GM23248 (cell line): ENCODE measurements around the gene SP2. TPM values are rescaled to one million over a fixed set of nuclear protein-coding genes. Genes with fewer than 3 reads are reported as not detected.

Experiments used
- DNase-seq: peaks from one replicate; pipeline ENCODE4 v3.0.0-alpha.2; 2015
- H2AFZ ChIP-seq: fragments of 200-600 bp; sonication (generic); 2 replicates; pipeline ENCODE4 v1.6.1; 2016; ENCODE audit warnings: antibody characterized with exemption
- H3F3A ChIP-seq: fragments of 200-600 bp; sonication (generic); 2 replicates; pipeline ENCODE4 v1.6.1; 2016; ENCODE audit warnings: mild to moderate bottlenecking, antibody characterized with exemption, mixed run types; ENCODE audit not compliant: insufficient read depth
- H3K27ac ChIP-seq: fragments of 200-600 bp; sonication (generic); 2 replicates; pipeline ENCODE4 v1.5.1; 2016; ENCODE audit warnings: mild to moderate bottlenecking
- H3K27me3 ChIP-seq: fragments of 200-600 bp; sonication (generic); replicated peaks from 2 replicates; pipeline ENCODE4 v1.6.1; 2016; ENCODE audit warnings: mild to moderate bottlenecking; ENCODE audit not compliant: insufficient read depth
- H3K36me3 ChIP-seq: fragments of 200-600 bp; sonication (generic); 2 replicates; pipeline ENCODE4 v1.6.1; 2016; ENCODE audit warnings: low read depth, mild to moderate bottlenecking
- H3K4me1 ChIP-seq: fragments of 200-600 bp; sonication (generic); 2 replicates; pipeline ENCODE4 v1.6.1; 2016; ENCODE audit warnings: mild to moderate bottlenecking; ENCODE audit not compliant: insufficient read depth
- H3K4me2 ChIP-seq: fragments of 200-600 bp; sonication (generic); one replicate; pipeline ENCODE4 v1.6.1; 2016; ENCODE audit warnings: mild to moderate bottlenecking; ENCODE audit not compliant: unreplicated experiment
- H3K4me3 ChIP-seq: fragments of 200-600 bp; sonication (generic); 2 replicates; pipeline ENCODE4 v1.5.1; 2016; ENCODE audit warnings: mild to moderate bottlenecking
- H3K79me2 ChIP-seq: fragments of 200-600 bp; sonication (generic); 2 replicates; pipeline ENCODE4 v1.6.1; 2016; ENCODE audit warnings: mild to moderate bottlenecking; ENCODE audit not compliant: insufficient read depth
- H3K9ac ChIP-seq: fragments of 200-600 bp; sonication (generic); 2 replicates; pipeline ENCODE4 v1.6.1; 2016; ENCODE audit warnings: mild to moderate bottlenecking
- H3K9me2 ChIP-seq: fragments of 200-600 bp; sonication (generic); 2 replicates; pipeline ENCODE4 v1.6.1; 2016; ENCODE audit warnings: mixed run types, mild to moderate bottlenecking, moderate library complexity; ENCODE audit not compliant: insufficient read depth
- H3K9me3 ChIP-seq: fragments of 200-600 bp; sonication (generic); one replicate; pipeline ENCODE4 v1.6.1; 2017; ENCODE audit warnings: low read depth
- H4K20me1 ChIP-seq: fragments of 200-600 bp; sonication (generic); 2 replicates; pipeline ENCODE4 v1.6.0; 2016; ENCODE audit not compliant: insufficient read depth
- EZH2 ChIP-seq: fragments of 200-600 bp; sonication (generic); IDR thresholded peaks from 2 replicates; pipeline ENCODE4 v1.6.1; 2018; ENCODE audit warnings: antibody characterized with exemption, mild to moderate bottlenecking; ENCODE audit not compliant: insufficient read depth, poor library complexity, severe bottlenecking
- EZH2phosphoT487 ChIP-seq: fragments of 200-600 bp; sonication (generic); IDR thresholded peaks from 2 replicates; pipeline ENCODE4 v1.6.1; 2018; ENCODE audit warnings: antibody characterized with exemption, moderate library complexity, mild to moderate bottlenecking, low read depth; ENCODE audit not compliant: insufficient read depth
- WGBS, 2 experiments: methylation state at CpG; one replicate each; pipeline ENCODE4 v1.1.6; 2015 to 2017; ENCODE audit warnings: low lambda C conversion rate in 2 of 2, low coverage in 1 of 2; ENCODE audit errors: missing lambda C conversion rate in 2 of 2; 5-methylcytosine and 5-hydroxymethylcytosine counted together
- in situ Hi-C: fragments of 300-500 bp; cut with MboI; formaldehyde crosslinking; loops from 2 replicates; pipeline ENCODE4 v1.15.0; 2020
- polyA plus RNA-seq: library from polyadenylated mRNA; unstranded; fragments of >200 nt; fragmentation: Nextera tagmentation; extraction: Ambion mirVana; gene quantifications from 2 replicates; pipeline ENCODE4 v1.2.1, GENCODE V29; 2016
- total RNA-seq: library from RNA; depleted of rRNA; stranded (reverse); fragments of >200 nt; shearing (Covaris generic); gene quantifications from 2 replicates; pipeline ENCODE4 v1.2.3, GENCODE V29; 2014; rRNA removed

SP2 gene
- total RNA-seq (2.5 and 3.2 TPM in 2 replicates), polyA plus RNA-seq (13.6 and 14.2 TPM in 2 replicates)

DNA sequence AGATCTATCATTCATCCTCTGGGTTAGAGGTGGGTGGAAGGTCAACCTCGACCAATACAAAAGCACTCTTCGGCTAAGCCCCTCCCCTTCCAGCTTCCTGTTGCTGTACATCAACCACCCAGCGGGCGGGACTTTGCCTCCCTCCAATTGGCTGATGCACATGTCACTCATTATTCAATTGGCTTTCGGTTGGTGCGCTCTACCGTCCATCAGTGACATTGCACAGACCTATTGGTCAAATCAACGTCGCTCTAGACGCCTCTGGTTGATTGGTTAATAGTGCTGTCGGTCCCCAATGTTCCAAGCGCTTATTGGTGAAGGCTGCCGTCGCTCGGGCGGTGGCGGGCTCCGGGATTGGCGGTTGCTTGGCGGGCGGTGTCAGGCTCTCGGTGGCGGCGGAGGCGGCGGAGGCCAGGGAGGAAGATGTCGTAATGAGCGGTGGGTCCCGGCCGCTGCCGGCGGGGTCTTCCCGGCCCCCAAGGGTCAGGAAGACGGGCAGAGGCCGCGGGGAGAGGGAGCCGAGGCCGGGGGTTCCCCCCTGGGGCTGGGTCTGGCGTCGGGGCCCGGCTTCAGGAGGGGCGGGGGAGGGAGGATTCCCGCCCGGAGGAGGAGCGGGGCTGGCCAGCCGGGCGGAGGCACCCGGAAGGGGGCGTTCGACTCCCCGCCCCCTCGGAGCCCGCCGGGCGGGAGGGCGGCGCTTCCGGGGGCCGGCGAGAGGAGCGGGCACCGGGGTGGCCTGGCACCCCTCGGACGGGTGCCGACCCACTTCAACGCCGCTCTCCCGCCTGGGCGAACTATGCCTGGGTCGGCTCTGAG lies at the start of gene SP2:
SP2 (plus strand) TSS at position 381 of the 816 bp plus-strand sequence; CDS start at position 432, 51 bp downstream.
- in situ Hi-C loops: no loop called here
- TF ChIP-seq EZH2: no peak
- no peak for TF ChIP-seq EZH2phosphoT487
- Histone ChIP-seq H3K9me3 (no peaks in the 10 kb centered on the region), H3K4me2 (peak within 1 kb of the TSS; percentile 99), H4K20me1 (no peaks in the 10 kb centered on the region), H3K79me2 (peaks cover 58% of the 10 kb centered on the region), H3K4me1 (peaks cover 17% of the 10 kb centered on the region), H3K27ac (peak within 1 kb of the TSS; percentile 80), H3K9ac (peak within 1 kb of the TSS; percentile 88), H3F3A (peaks cover 9% of the 10 kb centered on the region; the same call in 1 of the 2 replicates), H3K9me2 (no peaks in the 10 kb centered on the region), H2AFZ (peak within 1 kb of the TSS; percentile 93), H3K36me3 (no peaks in the 10 kb centered on the region), H3K27me3 (no peaks in the 10 kb centered on the region), H3K4me3 (peak within 1 kb of the TSS; percentile 94)
- 1% methylated on average over 38 to 39 of the region's 70 CpGs for WGBS, 2 experiments
- DNase-seq: peak; percentile 99

GRCh38 chr17:47846716-47847340 lies 49.2 kb upstream of the SP2 start:
- Histone ChIP-seq H2AFZ (no peak overlapping the region), H3K27me3 (peaks cover 14% of the 10 kb centered on the region; the same call in 1 of the 2 replicates), H3K4me3 (no peak overlapping the region), H3K27ac (no peak overlapping the region), H3K4me2 (no peak overlapping the region), H3K4me1 (no peaks in the 10 kb centered on the region), H3K9ac (no peak overlapping the region), H3K36me3 (no peaks in the 10 kb centered on the region), H3K9me3 (no peaks in the 10 kb centered on the region), H3K9me2 (no peaks in the 10 kb centered on the region), H3F3A (no peaks in the 10 kb centered on the region), H4K20me1 (no peaks in the 10 kb centered on the region), H3K79me2 (no peaks in the 10 kb centered on the region)
- in situ Hi-C loops: no loop called here
- 15 to 17% methylated on average over 24 to 27 of the region's 31 CpGs for WGBS, 2 experiments
- no peak for TF ChIP-seq EZH2phosphoT487
- TF ChIP-seq EZH2: peak; percentile 44
- no peak for DNase-seq

GRCh38 chr17:47847341-47848197 lies 48.5 kb upstream of the SP2 start:
- Histone ChIP-seq H4K20me1 (no peaks in the 10 kb centered on the region), H3K27ac (no peak overlapping the region), H3K4me3 (no peak overlapping the region), H3K9me2 (no peaks in the 10 kb centered on the region), H3K4me1 (no peaks in the 10 kb centered on the region), H3K4me2 (no peak overlapping the region), H3K79me2 (no peaks in the 10 kb centered on the region), H3K9ac (no peak overlapping the region), H3F3A (no peaks in the 10 kb centered on the region), H3K27me3 (peaks cover 21% of the 10 kb centered on the region), H3K36me3 (no peaks in the 10 kb centered on the region), H3K9me3 (no peaks in the 10 kb centered on the region), H2AFZ (no peak overlapping the region)
- TF ChIP-seq EZH2phosphoT487 (0 out of 2 replicates have a peak, but pooled peaks have one; percentile 13), EZH2 (no peak)
- 16 to 19% methylated on average over 57 to 68 of the region's 71 CpGs for WGBS, 2 experiments
- peak; percentile 51 for DNase-seq
- in situ Hi-C loops: no loop called here

DNA sequence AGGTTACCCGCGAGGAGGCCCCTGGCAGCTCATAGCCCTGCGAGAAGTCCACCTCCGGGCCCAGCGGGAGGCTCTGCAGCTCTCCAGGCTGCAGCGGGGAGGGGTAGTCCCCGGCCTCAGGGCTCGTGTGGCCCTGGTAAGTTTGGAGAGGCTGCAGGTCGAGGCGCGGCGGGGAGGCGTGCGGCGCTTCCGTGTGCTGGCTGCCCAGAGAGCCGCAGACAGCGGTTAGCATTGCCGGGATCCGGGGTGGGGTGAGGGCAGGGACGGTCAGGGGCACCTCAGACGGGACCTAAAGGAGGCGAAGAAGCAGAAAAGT lies 47.9 kb upstream of the SP2 start:
- Histone ChIP-seq H3K27ac (no peak overlapping the region), H3K79me2 (no peaks in the 10 kb centered on the region), H3F3A (no peaks in the 10 kb centered on the region), H3K9ac (no peak overlapping the region), H3K27me3 (peaks cover 27% of the 10 kb centered on the region), H3K9me2 (no peaks in the 10 kb centered on the region), H3K9me3 (no peaks in the 10 kb centered on the region), H4K20me1 (no peaks in the 10 kb centered on the region), H3K36me3 (no peaks in the 10 kb centered on the region), H2AFZ (no peak overlapping the region), H3K4me3 (no peak overlapping the region), H3K4me2 (no peak overlapping the region), H3K4me1 (no peaks in the 10 kb centered on the region)
- no peak for DNase-seq
- 55 to 59% methylated on average over 20 of the region's 23 CpGs for WGBS, 2 experiments
- TF ChIP-seq EZH2phosphoT487: no peak
- TF ChIP-seq EZH2: no peak
- in situ Hi-C loops: no loop called here
